IMR-90 (cell line): ENCODE measurements around the gene PARVB. TPM values are rescaled to one million over a fixed set of nuclear protein-coding genes. Genes with fewer than 3 reads are reported as not detected.

Experiments used
- ATAC-seq: fragments of 200-7000 bp; cut with Tn5 transposase; 2 replicates; pipeline ENCODE4 v1.9.1; 2020; ENCODE audit warnings: low read depth, mild to moderate bottlenecking, moderate library complexity
- BruUV-seq: library from RNA; stranded (reverse); fragments of 400-500 nt; replicated peaks from 2 replicates; lab custom pipeline; 2021; lab: Mats Ljungman, UMichigan
- CTCF ChIA-PET: fragments of 300-600 bp; formaldehyde crosslinking; extraction: SDS; loops from one replicate; lab custom pipeline; 2021; ENCODE audit warnings: antibody characterized with exemption; lab: Yijun Ruan, JAX
- POLR2A ChIA-PET: fragments of 300-600 bp; sonication (Branson Sonifier 250); formaldehyde crosslinking; loops from one replicate; lab custom pipeline; 2022; ENCODE audit warnings: antibody characterized with exemption; ENCODE audit not compliant: unreplicated experiment; lab: Charles Lee
- DNase-seq: peaks from one replicate; pipeline ENCODE4 v3.0.0; 2013
- H2AFZ ChIP-seq: replicated peaks from 2 replicates; pipeline ENCODE3; 2013; ENCODE audit warnings: low read length, mild to moderate bottlenecking; ENCODE audit not compliant: poor library complexity
- H2AK5ac ChIP-seq: 2 replicates; pipeline ENCODE4 v1.6.1; 2013; ENCODE audit warnings: low read depth, low read length, inconsistent platforms
- H2AK9ac ChIP-seq: replicated peaks from 2 replicates; pipeline ENCODE3; 2013; ENCODE audit warnings: mild to moderate bottlenecking, low read depth, low read length, moderate library complexity; ENCODE audit not compliant: poor library complexity
- H2BK120ac ChIP-seq: 2 replicates; pipeline ENCODE4 v1.6.1; 2013; ENCODE audit warnings: low read depth, low read length, inconsistent platforms
- H2BK15ac ChIP-seq: 3 replicates; pipeline ENCODE4 v1.6.1; 2013; ENCODE audit warnings: low read depth, low read length, inconsistent platforms
- H2BK20ac ChIP-seq: 2 replicates; pipeline ENCODE4 v1.6.1; 2013; ENCODE audit warnings: low read depth, mild to moderate bottlenecking, inconsistent platforms, low read length, moderate library complexity
- H2BK5ac ChIP-seq: 2 replicates; pipeline ENCODE4 v1.6.1; 2013; ENCODE audit warnings: mild to moderate bottlenecking, low read depth, low read length, inconsistent platforms; ENCODE audit not compliant: poor library complexity, severe bottlenecking
- H3K14ac ChIP-seq: replicated peaks from 2 replicates; pipeline ENCODE4 v1.6.1; 2013; ENCODE audit warnings: low read depth, low read length, inconsistent platforms
- H3K18ac ChIP-seq: 2 replicates; pipeline ENCODE4 v1.6.1; 2013; ENCODE audit warnings: low read depth, low read length, control low read depth
- H3K23ac ChIP-seq: 2 replicates; pipeline ENCODE4 v1.6.1; 2013; ENCODE audit warnings: low read depth, low read length, inconsistent platforms
- H3K27ac ChIP-seq: 2 replicates; pipeline ENCODE4 v1.5.1; 2013; ENCODE audit warnings: mild to moderate bottlenecking, control low read depth, low read length; ENCODE audit not compliant: insufficient read depth
- H3K27me3 ChIP-seq: 2 replicates; pipeline ENCODE4 v1.6.1; 2013; ENCODE audit warnings: low read length; ENCODE audit not compliant: control insufficient read depth, insufficient read depth
- H3K36me3 ChIP-seq: 2 replicates; pipeline ENCODE4 v1.6.1; 2013; ENCODE audit warnings: low read length, mixed read lengths; ENCODE audit not compliant: control insufficient read depth, insufficient read depth
- H3K4ac ChIP-seq: 2 replicates; pipeline ENCODE4 v1.6.1; 2013; ENCODE audit warnings: low read depth, low read length, inconsistent platforms
- H3K4me1 ChIP-seq: 2 replicates; pipeline ENCODE4 v1.6.1; 2013; ENCODE audit warnings: low read length, mixed read lengths; ENCODE audit not compliant: control insufficient read depth, insufficient read depth
- H3K4me2 ChIP-seq: 2 replicates; pipeline ENCODE4 v1.6.1; 2013; ENCODE audit warnings: low read depth, mild to moderate bottlenecking, control low read depth, low read length, moderate library complexity
- H3K4me3 ChIP-seq: 2 replicates; pipeline ENCODE4 v1.5.1; 2013; ENCODE audit warnings: low read depth, mild to moderate bottlenecking, control low read depth, low read length, moderate library complexity; ENCODE audit not compliant: insufficient read depth
- H3K56ac ChIP-seq: 2 replicates; pipeline ENCODE4 v1.6.1; 2013; ENCODE audit warnings: low read length, inconsistent platforms; ENCODE audit not compliant: insufficient read depth; ENCODE audit errors: extremely low read depth
- H3K79me1 ChIP-seq, 2 experiments: 2 replicates each; pipeline ENCODE4 v1.6.1; 2013; ENCODE audit warnings: low read length in 2 of 2, inconsistent platforms in 1 of 2, low read depth in 1 of 2
- H3K9ac ChIP-seq: 2 replicates; pipeline ENCODE4 v1.6.1; 2013; ENCODE audit warnings: low read depth, low read length, control low read depth
- H3K9me1 ChIP-seq: 2 replicates; pipeline ENCODE4 v1.6.1; 2013; ENCODE audit warnings: low read length, inconsistent platforms; ENCODE audit not compliant: insufficient read depth
- H3K9me3 ChIP-seq: 2 replicates; pipeline ENCODE4 v1.6.1; 2013; ENCODE audit warnings: low read length; ENCODE audit not compliant: control insufficient read depth, insufficient read depth
- H4K20me1 ChIP-seq: 2 replicates; pipeline ENCODE4 v1.6.1; 2013; ENCODE audit warnings: low read length, inconsistent platforms; ENCODE audit not compliant: insufficient read depth
- H4K5ac ChIP-seq: 2 replicates; pipeline ENCODE4 v1.6.1; 2013; ENCODE audit warnings: mild to moderate bottlenecking, low read depth, low read length, control low read depth
- H4K8ac ChIP-seq, 2 experiments: 2 replicates each; pipeline ENCODE4 v1.6.1; 2013; ENCODE audit warnings: low read depth in 2 of 2, low read length in 2 of 2, control low read depth in 1 of 2, inconsistent platforms in 1 of 2
- H4K91ac ChIP-seq: 2 replicates; pipeline ENCODE4 v1.6.1; 2013; ENCODE audit warnings: low read depth, low read length, inconsistent platforms; ENCODE audit not compliant: insufficient read depth
- BHLHE40 ChIP-seq: fragments of 150-350 bp; IDR thresholded peaks from 2 replicates; pipeline ENCODE4 v1.6.1; 2016; ENCODE audit warnings: mild to moderate bottlenecking, low read depth, low read length
- CEBPB ChIP-seq: IDR thresholded peaks from 2 replicates; pipeline ENCODE4 v1.6.1; 2012; ENCODE audit warnings: low read depth, low read length, improper control_type of control experiment
- CHD1 ChIP-seq: IDR thresholded peaks from 2 replicates; pipeline ENCODE4 v1.6.1; 2012; ENCODE audit warnings: low read depth, low read length, improper control_type of control experiment
- CTCF ChIP-seq: conservative IDR thresholded peaks from 2 replicates; pipeline ENCODE4 v1.5.1; 2012; ENCODE audit warnings: mild to moderate bottlenecking, low read depth, low read length, improper control_type of control experiment
- ELK1 ChIP-seq: fragments of 150-350 bp; IDR thresholded peaks from 2 replicates; pipeline ENCODE4 v1.6.1; 2016; ENCODE audit warnings: low read depth, mild to moderate bottlenecking, low read length, moderate library complexity, borderline replicate concordance
- FOS ChIP-seq: fragments of 150-350 bp; IDR thresholded peaks from 2 replicates; pipeline ENCODE4 v1.6.1; 2016; ENCODE audit warnings: low read depth, low read length
- MAFK ChIP-seq: IDR thresholded peaks from 2 replicates; pipeline ENCODE4 v1.6.1; 2012; ENCODE audit warnings: low read depth, low read length, improper control_type of control experiment
- MAZ ChIP-seq: IDR thresholded peaks from 2 replicates; pipeline ENCODE4 v1.6.1; 2012; ENCODE audit warnings: low read depth, mild to moderate bottlenecking, low read length, improper control_type of control experiment, moderate library complexity, borderline replicate concordance
- MXI1 ChIP-seq: IDR thresholded peaks from 2 replicates; pipeline ENCODE4 v1.6.1; 2012; ENCODE audit warnings: low read depth, mild to moderate bottlenecking, low read length, moderate library complexity, borderline replicate concordance
- NFE2L2 ChIP-seq: fragments of 150-350 bp; IDR thresholded peaks from 2 replicates; pipeline ENCODE4 v1.6.1; 2016; ENCODE audit warnings: low read depth, mild to moderate bottlenecking, low read length
- POLR2A ChIP-seq: IDR thresholded peaks from 2 replicates; pipeline ENCODE4 v1.6.1; 2012; ENCODE audit warnings: mild to moderate bottlenecking, low read depth, low read length
- RAD21 ChIP-seq: IDR thresholded peaks from 2 replicates; pipeline ENCODE4 v1.6.1; 2012; ENCODE audit warnings: low read length, improper control_type of control experiment
- RCOR1 ChIP-seq: IDR thresholded peaks from 2 replicates; pipeline ENCODE4 v1.6.1; 2012; ENCODE audit warnings: mild to moderate bottlenecking, low read length, improper control_type of control experiment; ENCODE audit not compliant: insufficient replicate concordance
- RFX5 ChIP-seq: IDR thresholded peaks from 2 replicates; pipeline ENCODE4 v1.8.0; 2012; ENCODE audit warnings: low read depth, mild to moderate bottlenecking, low read length, moderate library complexity
- SMC3 ChIP-seq: fragments of 150-350 bp; IDR thresholded peaks from 2 replicates; pipeline ENCODE4 v1.6.1; 2016; ENCODE audit warnings: low read depth, mild to moderate bottlenecking, antibody characterized with exemption, low read length, moderate library complexity
- USF2 ChIP-seq: fragments of 150-350 bp; IDR thresholded peaks from 2 replicates; pipeline ENCODE4 v1.6.1; 2017; ENCODE audit warnings: mild to moderate bottlenecking, antibody characterized with exemption, low read length, low read depth
- WGBS, 2 experiments: methylation state at CpG; one replicate each; pipeline versions ENCODE4 v1.1.5 to v1.1.7; 2013; ENCODE audit warnings: missing lambda C conversion rate in 2 of 2; ENCODE audit not compliant: insufficient read length in 1 of 2; ENCODE audit errors: extremely low coverage in 2 of 2; 5-methylcytosine and 5-hydroxymethylcytosine counted together
- dilution Hi-C: fragments of 300-500 bp; cut with HindIII; formaldehyde crosslinking; loops from one replicate; pipeline ENCODE4 v1.14.3; 2018; ENCODE audit warnings: low sequenced_read_pairs; ENCODE audit not compliant: unreplicated experiment
- in situ Hi-C: fragments of 300-500 bp; cut with MboI; formaldehyde crosslinking; loops from 3 replicates; pipeline ENCODE4 v1.14.3; 2019; ENCODE audit warnings: low sequenced_read_pairs, inconsistent platforms, mixed read lengths
- intact Hi-C: fragments of 100-400 bp; cut with micrococcal nuclease; formaldehyde crosslinking; loops from 2 replicates; pipeline ENCODE4 v1.10.0; 2022
- polyA plus RNA-seq, 3 experiments: library from polyadenylated mRNA; depleted of rRNA; stranded (reverse); fragments of >200 nt; gene quantifications; 2 replicates each; pipeline ENCODE4 v1.2.3, GENCODE V29; 2012; ENCODE audit warnings: low replicate concordance in 1 of 3
- total RNA-seq: library from RNA; depleted of rRNA; stranded (reverse); fragments of >200 nt; gene quantifications from 2 replicates; pipeline ENCODE4 v1.2.3, GENCODE V29; 2012

PARVB gene
- total and polyA plus RNA-seq, 2 of the 4 experiments (the other 2 are of a cell fraction) = 44.3 to 53.9 TPM

- POLR2A ChIA-PET = interaction anchor here (0.6 kb wide), 1 partner anchor 159 kb away, joined by 7 read pairs; no protein-coding TSS in a partner anchor
Observed at GRCh38 chr22:44163536-44163935, 139.4 kb downstream of the PARVB start.

More at GRCh38 chr22:44163536-44163935, 139.4 kb downstream of the PARVB start:
- Histone ChIP-seq H3K23ac (no peak overlapping the region), H4K91ac (no peak overlapping the region), H3K4me3 (no peak overlapping the region), H3K4ac (no peak overlapping the region), H3K4me1 (peaks cover 1% of the 10 kb centered on the region; the same call in 1 of the 2 replicates), H2BK5ac (no peak overlapping the region), H2AK5ac (no peak overlapping the region), H3K4me2 (no peak overlapping the region), H2BK120ac (no peak overlapping the region), H4K5ac (no peak overlapping the region), H2BK20ac (no peak overlapping the region), H2BK15ac (no peak overlapping the region), H3K79me1 (no peaks in the 10 kb centered on the region), H3K27me3 (no peaks in the 10 kb centered on the region), H3K14ac (no peak overlapping the region), H3K9me3 (no peaks in the 10 kb centered on the region), H2AK9ac (no peak overlapping the region), H3K56ac (no peak overlapping the region), H3K9me1 (no peaks in the 10 kb centered on the region), H3K27ac (no peak overlapping the region), H2AFZ (no peak overlapping the region), H4K20me1 (no peaks in the 10 kb centered on the region), H4K8ac (no peak overlapping the region), H3K36me3 (peaks cover 3% of the 10 kb centered on the region; the same call in 1 of the 2 replicates), H3K9ac (no peak overlapping the region), H3K18ac (no peak overlapping the region)
- TF ChIP-seq ELK1 (no peak), MAZ (no peak), USF2 (no peak), FOS (no peak), CTCF (no peak), RAD21 (no peak), POLR2A (no peak), RFX5 (no peak), MXI1 (no peak), MAFK (no peak), NFE2L2 (no peak), BHLHE40 (no peak), CEBPB (no peak), SMC3 (no peak), RCOR1 (no peak), CHD1 (no peak)
- WGBS, 2 experiments = 89% methylated on average over 10 of the region's 18 CpGs; no CpG with 5 or more reads in 1 of the 2 experiments
- DNase-seq = no peak
- CTCF ChIA-PET = interaction anchor here (0.7 kb wide), 1 partner anchor 1129 kb away, joined by 3 read pairs; no protein-coding TSS in a partner anchor
- no peak for ATAC-seq
- dilution Hi-C loops (no loop called here), intact Hi-C loops (no loop called here), in situ Hi-C loops (no loop called here)
- no TSS peak for BruUV-seq
